DMS153 (cell line): ENCODE measurements around the gene CLPX.
"Not testable (repeated sequence)": the region's sequence is repeated elsewhere in the genome, so short reads cannot be mapped to it uniquely, and the experiment has no call there.

Experiments
- DNase-seq: peaks from one replicate; lab custom pipeline; 2025; lab: John Stamatoyannopoulos, UW

CLPX gene

GRCh38 chr15:65101891-65102708 is 83.0 kb downstream of the CLPX start:
- no peak for DNase-seq

GRCh38 chr15:65101411-65101890 is 83.7 kb downstream of the CLPX start:
- DNase-seq: no peak

DNA sequence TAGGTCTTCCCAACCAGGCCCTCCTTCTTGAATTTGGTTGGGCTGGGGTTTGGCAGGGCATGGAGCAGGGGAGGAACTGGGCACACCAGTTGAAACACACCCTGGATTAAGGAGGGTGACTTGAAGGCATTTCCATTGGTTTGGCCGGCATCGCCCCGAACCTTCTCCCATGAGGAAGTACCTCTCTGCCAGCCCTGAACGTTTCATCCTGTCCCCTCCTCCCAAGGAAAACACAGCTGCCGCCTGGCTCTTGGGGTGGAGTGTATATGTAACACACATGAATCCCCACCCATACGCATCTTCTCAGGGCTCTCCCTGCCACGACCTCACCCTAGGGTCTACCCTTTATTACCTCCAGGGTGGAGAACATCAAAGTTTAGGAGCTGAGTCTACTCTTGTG is 84.7 kb downstream of the CLPX start:
- DNase-seq: no peak

DNA sequence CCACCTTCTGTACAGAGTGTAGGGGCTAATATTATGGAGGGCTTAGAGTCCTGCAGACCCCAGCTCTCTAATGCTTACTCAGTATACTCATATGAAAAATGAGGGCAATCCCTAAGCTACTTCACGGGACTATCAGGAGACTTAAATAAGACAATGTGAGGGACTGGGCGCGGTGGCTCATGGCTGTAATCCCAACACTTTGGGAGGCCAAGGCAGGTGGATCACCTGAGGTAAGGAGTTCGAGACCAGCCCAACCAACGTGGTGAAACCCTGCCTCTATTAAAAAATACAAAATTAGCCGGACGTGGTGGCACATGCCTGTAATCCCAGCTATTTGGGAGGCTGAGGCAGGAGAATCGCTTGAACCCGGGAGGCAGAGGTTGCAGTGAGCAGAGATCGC is 85.3 kb downstream of the CLPX start:
- not testable (repeated sequence) for DNase-seq

GRCh38 chr15:65099336-65099735 is 85.8 kb downstream of the CLPX start:
- no peak for DNase-seq
